Loucy (cell line): ENCODE results near the gene ADCY2.

Experiments used
- H2AFZ ChIP-seq: fragments of 200-600 bp; sonication (generic); 2 replicates; pipeline ENCODE4 v1.6.0; 2016; ENCODE audit warnings: antibody characterized with exemption, mild to moderate bottlenecking, low read length, moderate library complexity
- H3F3A ChIP-seq: fragments of 200-600 bp; 2 replicates; pipeline ENCODE4 v1.6.0; 2016; ENCODE audit warnings: antibody characterized with exemption, low read depth, mild to moderate bottlenecking
- H3K27me3 ChIP-seq: fragments of 200-600 bp; sonication (generic); 2 replicates; pipeline ENCODE4 v1.6.1; 2014; ENCODE audit warnings: low read length, mild to moderate bottlenecking; ENCODE audit not compliant: insufficient read depth, poor library complexity, severe bottlenecking
- H3K36me3 ChIP-seq: fragments of 200-600 bp; sonication (generic); 2 replicates; pipeline ENCODE4 v1.6.1; 2016; ENCODE audit warnings: low read length; ENCODE audit not compliant: insufficient read depth
- H3K4me1 ChIP-seq: fragments of 200-600 bp; sonication (generic); 2 replicates; pipeline ENCODE4 v1.5.1; 2014; ENCODE audit warnings: low read length, mild to moderate bottlenecking; ENCODE audit not compliant: insufficient read depth, poor library complexity, severe bottlenecking
- H3K4me2 ChIP-seq: fragments of 200-600 bp; sonication (generic); 2 replicates; pipeline ENCODE4 v1.6.0; 2014; ENCODE audit warnings: antibody characterized with exemption, low read length, low read depth, mild to moderate bottlenecking; ENCODE audit not compliant: poor library complexity, severe bottlenecking
- H3K4me3 ChIP-seq: fragments of 200-600 bp; sonication (generic); 2 replicates; pipeline ENCODE4 v1.5.1; 2014; ENCODE audit warnings: low read length, mild to moderate bottlenecking, mixed read lengths; ENCODE audit not compliant: poor library complexity, severe bottlenecking
- H3K79me2 ChIP-seq: fragments of 200-600 bp; sonication (generic); 2 replicates; pipeline ENCODE4 v1.6.1; 2014; ENCODE audit warnings: low read length; ENCODE audit not compliant: insufficient read depth
- H3K9ac ChIP-seq: fragments of 200-600 bp; sonication (generic); 2 replicates; pipeline ENCODE4 v1.6.0; 2014; ENCODE audit warnings: mild to moderate bottlenecking, low read depth, low read length, moderate library complexity; ENCODE audit not compliant: poor library complexity, severe bottlenecking
- H3K9me2 ChIP-seq: fragments of 200-600 bp; sonication (generic); replicated peaks from 2 replicates; pipeline ENCODE4 v1.6.1; 2016; ENCODE audit warnings: low read depth, low read length, mixed read lengths
- H3K9me3 ChIP-seq: fragments of 200-600 bp; sonication (generic); 2 replicates; pipeline ENCODE4 v1.6.1; 2014; ENCODE audit warnings: mild to moderate bottlenecking, antibody characterized with exemption, low read length, low read depth; ENCODE audit not compliant: insufficient read depth
- H4K20me1 ChIP-seq: fragments of 200-600 bp; sonication (generic); 2 replicates; pipeline ENCODE4 v1.6.0; 2014; ENCODE audit warnings: antibody characterized with exemption, low read length, mild to moderate bottlenecking; ENCODE audit not compliant: insufficient read depth, poor library complexity, severe bottlenecking
- EZH2phosphoT487 ChIP-seq: fragments of 200-600 bp; IDR thresholded peaks from 2 replicates; pipeline ENCODE4 v1.6.1; 2018; ENCODE audit warnings: antibody characterized with exemption, mild to moderate bottlenecking, moderate library complexity, borderline replicate concordance
- TF ChIP-seq, protein P1 (sequence below): fragments of 200-600 bp; sonication (generic); conservative IDR thresholded peaks from 2 replicates; pipeline ENCODE4 v1.5.1; 2014; ENCODE audit warnings: mild to moderate bottlenecking, antibody characterized with exemption, low read length

The ADCY2 gene

GRCh38 chr5:7628820-7629219 is 232.9 kb downstream of the ADCY2 start:
- Histone ChIP-seq H3K9me3 (no peaks in the 10 kb centered on the region), H3K9me2 (no peaks in the 10 kb centered on the region), H3K4me3 (no peak overlapping the region), H3K27me3 (no peaks in the 10 kb centered on the region), H2AFZ (no peak overlapping the region), H3K36me3 (no peaks in the 10 kb centered on the region), H3F3A (no peaks in the 10 kb centered on the region), H4K20me1 (no peaks in the 10 kb centered on the region), H3K9ac (no peak overlapping the region), H3K4me2 (no peak overlapping the region), H3K4me1 (no peaks in the 10 kb centered on the region), H3K79me2 (no peaks in the 10 kb centered on the region)
- TF ChIP-seq, protein P1, sequence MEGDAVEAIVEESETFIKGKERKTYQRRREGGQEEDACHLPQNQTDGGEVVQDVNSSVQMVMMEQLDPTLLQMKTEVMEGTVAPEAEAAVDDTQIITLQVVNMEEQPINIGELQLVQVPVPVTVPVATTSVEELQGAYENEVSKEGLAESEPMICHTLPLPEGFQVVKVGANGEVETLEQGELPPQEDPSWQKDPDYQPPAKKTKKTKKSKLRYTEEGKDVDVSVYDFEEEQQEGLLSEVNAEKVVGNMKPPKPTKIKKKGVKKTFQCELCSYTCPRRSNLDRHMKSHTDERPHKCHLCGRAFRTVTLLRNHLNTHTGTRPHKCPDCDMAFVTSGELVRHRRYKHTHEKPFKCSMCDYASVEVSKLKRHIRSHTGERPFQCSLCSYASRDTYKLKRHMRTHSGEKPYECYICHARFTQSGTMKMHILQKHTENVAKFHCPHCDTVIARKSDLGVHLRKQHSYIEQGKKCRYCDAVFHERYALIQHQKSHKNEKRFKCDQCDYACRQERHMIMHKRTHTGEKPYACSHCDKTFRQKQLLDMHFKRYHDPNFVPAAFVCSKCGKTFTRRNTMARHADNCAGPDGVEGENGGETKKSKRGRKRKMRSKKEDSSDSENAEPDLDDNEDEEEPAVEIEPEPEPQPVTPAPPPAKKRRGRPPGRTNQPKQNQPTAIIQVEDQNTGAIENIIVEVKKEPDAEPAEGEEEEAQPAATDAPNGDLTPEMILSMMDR = no peak
- TF ChIP-seq EZH2phosphoT487 = no peak

DNA sequence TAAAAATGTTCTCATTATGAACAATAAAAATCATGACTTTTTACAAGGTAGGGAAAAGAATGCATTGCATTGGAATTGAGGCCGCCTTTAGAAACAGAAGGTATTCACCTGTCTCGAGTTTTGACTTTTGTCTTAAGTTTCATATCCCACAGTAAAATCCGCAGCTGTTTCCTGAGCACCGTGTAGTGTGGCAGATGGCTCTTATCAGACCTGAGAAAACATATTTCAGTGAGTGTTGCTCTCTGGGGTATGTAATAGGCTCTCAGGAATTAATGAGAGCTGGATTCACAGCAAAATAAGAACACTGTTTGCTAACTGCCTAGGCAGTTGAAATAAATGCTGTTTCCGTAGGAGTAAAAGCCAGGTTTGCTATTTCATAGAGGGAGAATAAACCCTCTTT is 233.6 kb downstream of the ADCY2 start:
- H3K4me1 ChIP-seq = no peaks in the 10 kb centered on the region
- H4K20me1 ChIP-seq = no peaks in the 10 kb centered on the region
- no peaks in the 10 kb centered on the region for H3K9me2 ChIP-seq
- no peaks in the 10 kb centered on the region for H3K27me3 ChIP-seq
- H3K79me2 ChIP-seq = no peaks in the 10 kb centered on the region
- H3K36me3 ChIP-seq = no peaks in the 10 kb centered on the region
- no peak for TF ChIP-seq EZH2phosphoT487
- TF ChIP-seq, protein P1 = no peak
- no peak overlapping the region for H3K9ac ChIP-seq
- no peak overlapping the region for H3K4me3 ChIP-seq
- H3K9me3 ChIP-seq = no peaks in the 10 kb centered on the region
- H3F3A ChIP-seq = no peaks in the 10 kb centered on the region
- H3K4me2 ChIP-seq = no peak overlapping the region
- no peak overlapping the region for H2AFZ ChIP-seq

DNA sequence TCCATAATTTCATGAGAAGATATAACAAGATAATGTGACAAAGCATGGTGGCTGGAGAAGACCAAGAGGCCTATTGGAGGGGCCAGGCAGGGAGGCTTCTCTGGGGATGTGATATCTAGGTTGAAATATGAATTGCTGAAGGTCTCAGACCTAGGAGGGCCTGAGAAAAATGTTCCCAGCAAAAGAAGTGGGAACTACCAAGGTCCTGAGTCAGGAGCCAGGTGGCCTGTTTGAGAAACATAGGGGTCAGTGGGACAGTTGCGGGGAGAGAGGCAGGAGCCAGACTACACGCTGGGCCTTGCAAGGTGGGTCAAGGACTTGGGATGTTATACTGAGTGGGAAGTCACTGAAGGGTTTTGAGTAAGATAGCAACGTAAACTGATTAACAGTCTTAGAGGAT is 238.9 kb downstream of the ADCY2 start:
- Histone ChIP-seq H3K9ac (no peak overlapping the region), H3K9me2 (no peaks in the 10 kb centered on the region), H3K4me3 (no peak overlapping the region), H2AFZ (no peak overlapping the region), H3K4me2 (no peak overlapping the region), H3K27me3 (no peaks in the 10 kb centered on the region), H3F3A (no peaks in the 10 kb centered on the region), H3K36me3 (no peaks in the 10 kb centered on the region), H4K20me1 (no peaks in the 10 kb centered on the region), H3K79me2 (no peaks in the 10 kb centered on the region), H3K9me3 (no peaks in the 10 kb centered on the region), H3K4me1 (no peaks in the 10 kb centered on the region)
- TF ChIP-seq EZH2phosphoT487 = no peak
- TF ChIP-seq, protein P1 = no peak
